ENCODE results near the gene STUB1.
A peak's percentile ranks its signal among the peaks of the same experiment; 100 is the strongest.

- no peak for TF ChIP-seq RAD21 (IDR thresholded peaks at IDR 0.05; ENCODE audit: low read depth)
- TF ChIP-seq JUND (IDR thresholded peaks at IDR 0.05), result no peak
- TF ChIP-seq, protein P1, sequence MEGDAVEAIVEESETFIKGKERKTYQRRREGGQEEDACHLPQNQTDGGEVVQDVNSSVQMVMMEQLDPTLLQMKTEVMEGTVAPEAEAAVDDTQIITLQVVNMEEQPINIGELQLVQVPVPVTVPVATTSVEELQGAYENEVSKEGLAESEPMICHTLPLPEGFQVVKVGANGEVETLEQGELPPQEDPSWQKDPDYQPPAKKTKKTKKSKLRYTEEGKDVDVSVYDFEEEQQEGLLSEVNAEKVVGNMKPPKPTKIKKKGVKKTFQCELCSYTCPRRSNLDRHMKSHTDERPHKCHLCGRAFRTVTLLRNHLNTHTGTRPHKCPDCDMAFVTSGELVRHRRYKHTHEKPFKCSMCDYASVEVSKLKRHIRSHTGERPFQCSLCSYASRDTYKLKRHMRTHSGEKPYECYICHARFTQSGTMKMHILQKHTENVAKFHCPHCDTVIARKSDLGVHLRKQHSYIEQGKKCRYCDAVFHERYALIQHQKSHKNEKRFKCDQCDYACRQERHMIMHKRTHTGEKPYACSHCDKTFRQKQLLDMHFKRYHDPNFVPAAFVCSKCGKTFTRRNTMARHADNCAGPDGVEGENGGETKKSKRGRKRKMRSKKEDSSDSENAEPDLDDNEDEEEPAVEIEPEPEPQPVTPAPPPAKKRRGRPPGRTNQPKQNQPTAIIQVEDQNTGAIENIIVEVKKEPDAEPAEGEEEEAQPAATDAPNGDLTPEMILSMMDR (IDR thresholded peaks at IDR 0.05 in 2 of 3, conservative IDR thresholded peaks at IDR 0.05 in 1 of 3; ENCODE audit: borderline replicate concordance in 1 of 3, insufficient read depth in 1 of 3, low read depth in 2 of 3, low read length in 2 of 3), result no peak
- no peak for TF ChIP-seq EZH2 (IDR thresholded peaks at IDR 0.05)
- peak; percentile 93 for TF ChIP-seq POLR2A (IDR thresholded peaks at IDR 0.05; ENCODE audit: borderline replicate concordance, extremely low read depth, insufficient read depth, insufficient read length)
- no peak for TF ChIP-seq ZNF274 (IDR thresholded peaks at IDR 0.05; ENCODE audit: low read depth, low read length)
- peak; percentile 91 for TF ChIP-seq POLR2AphosphoS5 (IDR thresholded peaks at IDR 0.05; ENCODE audit: low read depth, low read length)
- no peak for TF ChIP-seq ELF1 (IDR thresholded peaks at IDR 0.05; ENCODE audit: borderline replicate concordance, low read depth)
- TF ChIP-seq CEBPB (IDR thresholded peaks at IDR 0.05; ENCODE audit: low read depth), result no peak
- no peak for TF ChIP-seq FOSL1 (IDR thresholded peaks at IDR 0.05; ENCODE audit: low read depth)
- TF ChIP-seq REST (IDR thresholded peaks at IDR 0.05; ENCODE audit: low read depth), result no peak
Measured at GRCh38 chr16:684071-684794, 4.0 kb downstream of the STUB1 start, which contains the start of gene JMJD8.
